ENCODE results near the gene TLE1. TPM values are rescaled to one million over a fixed set of nuclear protein-coding genes. Genes with fewer than 3 reads are reported as not detected.

Gene TLE1
- total and polyA plus RNA-seq, 2 of the 4 experiments (the other 2 are of a cell fraction), result 36.0 to 51.0 TPM

GRCh38 chr9:81596679-81597418, 92.5 kb downstream of the TLE1 start:
- Histone ChIP-seq H3K4me3 (ENCODE audit: insufficient read depth, low read depth, low read length) (no peak overlapping the region), H3K9ac (ENCODE audit: low read depth, low read length) (no peak overlapping the region), H3K27me3 (ENCODE audit: control insufficient read depth, insufficient read depth, low read length) (no peaks in the 10 kb centered on the region), H2BK15ac (ENCODE audit: low read depth, low read length) (no peak overlapping the region), H3K14ac (replicated peaks; ENCODE audit: low read depth, low read length) (no peak overlapping the region), H2AK9ac (replicated peaks; ENCODE audit: low read depth, low read length, poor library complexity) (no peak overlapping the region), H3K9me1 (ENCODE audit: insufficient read depth, low read length) (peaks cover 5% of the 10 kb centered on the region), H4K91ac (ENCODE audit: insufficient read depth, low read depth, low read length) (no peak overlapping the region), H3K79me1 (ENCODE audit: low read depth in 1 of 2, low read length in 2 of 2) (peaks cover 4 to 18% of the 10 kb centered on the region in 2 experiments), H3K4me1 (ENCODE audit: control insufficient read depth, insufficient read depth, low read length) (peaks cover 2% of the 10 kb centered on the region), H3K36me3 (ENCODE audit: control insufficient read depth, insufficient read depth, low read length) (peaks cover 38% of the 10 kb centered on the region), H2AFZ (replicated peaks; ENCODE audit: low read length, poor library complexity) (no peak overlapping the region), H2BK20ac (ENCODE audit: low read depth, low read length) (no peak overlapping the region; the same call in 1 of the 2 replicates), H3K23ac (ENCODE audit: low read depth, low read length) (no peak overlapping the region), H3K9me3 (ENCODE audit: control insufficient read depth, insufficient read depth, low read length) (no peaks in the 10 kb centered on the region), H3K4me2 (ENCODE audit: low read depth, low read length) (no peak overlapping the region), H2AK5ac (ENCODE audit: low read depth, low read length) (no peak overlapping the region), H3K56ac (ENCODE audit: extremely low read depth, insufficient read depth, low read length) (no peak overlapping the region), H2BK120ac (ENCODE audit: low read depth, low read length) (no peak overlapping the region), H4K8ac (ENCODE audit: low read depth in 2 of 2, low read length in 2 of 2) (no peak overlapping the region), H4K5ac (ENCODE audit: low read depth, low read length) (no peak overlapping the region), H3K18ac (ENCODE audit: low read depth, low read length) (no peak overlapping the region), H3K27ac (ENCODE audit: insufficient read depth, low read length) (no peak overlapping the region), H3K4ac (ENCODE audit: low read depth, low read length) (no peak overlapping the region), H2BK5ac (ENCODE audit: low read depth, low read length, poor library complexity, severe bottlenecking) (no peak overlapping the region), H4K20me1 (ENCODE audit: insufficient read depth, low read length) (0 out of 2 replicates have a peak, but pooled peaks cover under 1% of the 10 kb centered on the region)
- 80% methylated on average over 2 of the region's 13 CpGs; no CpG with 5 or more reads in 1 of the 2 experiments for WGBS, 2 experiments (ENCODE audit: extremely low coverage in 2 of 2, insufficient read length in 1 of 2)
- POLR2A ChIA-PET (ENCODE audit: unreplicated experiment), result no interaction called here
- DNase-seq (no peak), ATAC-seq (ENCODE audit: low read depth) (no peak)
- dilution Hi-C loops (cut with HindIII; ENCODE audit: low sequenced_read_pairs, unreplicated experiment), result no loop called here
- BruUV-seq (replicated peaks), result no TSS peak
- intact Hi-C loops (cut with micrococcal nuclease), result no loop called here
- TF ChIP-seq CHD1 (IDR thresholded peaks at IDR 0.05; ENCODE audit: low read depth, low read length) (no peak), NFE2L2 (IDR thresholded peaks at IDR 0.05; ENCODE audit: low read depth, low read length) (no peak), POLR2A (IDR thresholded peaks at IDR 0.05; ENCODE audit: low read depth, low read length) (no peak), MAFK (IDR thresholded peaks at IDR 0.05; ENCODE audit: low read depth, low read length) (no peak), MXI1 (IDR thresholded peaks at IDR 0.05; ENCODE audit: borderline replicate concordance, low read depth, low read length) (no peak), FOS (IDR thresholded peaks at IDR 0.05; ENCODE audit: low read depth, low read length) (no peak), RFX5 (IDR thresholded peaks at IDR 0.05; ENCODE audit: low read depth, low read length) (no peak), RAD21 (IDR thresholded peaks at IDR 0.05; ENCODE audit: low read length) (no peak), SMC3 (IDR thresholded peaks at IDR 0.05; ENCODE audit: low read depth, low read length) (no peak), MAZ (IDR thresholded peaks at IDR 0.05; ENCODE audit: borderline replicate concordance, low read depth, low read length) (no peak), RCOR1 (IDR thresholded peaks at IDR 0.05; ENCODE audit: insufficient replicate concordance, low read length) (no peak)
- TF ChIP-seq, protein P1, sequence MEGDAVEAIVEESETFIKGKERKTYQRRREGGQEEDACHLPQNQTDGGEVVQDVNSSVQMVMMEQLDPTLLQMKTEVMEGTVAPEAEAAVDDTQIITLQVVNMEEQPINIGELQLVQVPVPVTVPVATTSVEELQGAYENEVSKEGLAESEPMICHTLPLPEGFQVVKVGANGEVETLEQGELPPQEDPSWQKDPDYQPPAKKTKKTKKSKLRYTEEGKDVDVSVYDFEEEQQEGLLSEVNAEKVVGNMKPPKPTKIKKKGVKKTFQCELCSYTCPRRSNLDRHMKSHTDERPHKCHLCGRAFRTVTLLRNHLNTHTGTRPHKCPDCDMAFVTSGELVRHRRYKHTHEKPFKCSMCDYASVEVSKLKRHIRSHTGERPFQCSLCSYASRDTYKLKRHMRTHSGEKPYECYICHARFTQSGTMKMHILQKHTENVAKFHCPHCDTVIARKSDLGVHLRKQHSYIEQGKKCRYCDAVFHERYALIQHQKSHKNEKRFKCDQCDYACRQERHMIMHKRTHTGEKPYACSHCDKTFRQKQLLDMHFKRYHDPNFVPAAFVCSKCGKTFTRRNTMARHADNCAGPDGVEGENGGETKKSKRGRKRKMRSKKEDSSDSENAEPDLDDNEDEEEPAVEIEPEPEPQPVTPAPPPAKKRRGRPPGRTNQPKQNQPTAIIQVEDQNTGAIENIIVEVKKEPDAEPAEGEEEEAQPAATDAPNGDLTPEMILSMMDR (conservative IDR thresholded peaks at IDR 0.05; ENCODE audit: low read depth, low read length), result no peak
- TF ChIP-seq, protein P2, sequence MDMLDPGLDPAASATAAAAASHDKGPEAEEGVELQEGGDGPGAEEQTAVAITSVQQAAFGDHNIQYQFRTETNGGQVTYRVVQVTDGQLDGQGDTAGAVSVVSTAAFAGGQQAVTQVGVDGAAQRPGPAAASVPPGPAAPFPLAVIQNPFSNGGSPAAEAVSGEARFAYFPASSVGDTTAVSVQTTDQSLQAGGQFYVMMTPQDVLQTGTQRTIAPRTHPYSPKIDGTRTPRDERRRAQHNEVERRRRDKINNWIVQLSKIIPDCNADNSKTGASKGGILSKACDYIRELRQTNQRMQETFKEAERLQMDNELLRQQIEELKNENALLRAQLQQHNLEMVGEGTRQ (IDR thresholded peaks at IDR 0.05; ENCODE audit: low read depth, low read length), result no peak
- TF ChIP-seq, protein P3, sequence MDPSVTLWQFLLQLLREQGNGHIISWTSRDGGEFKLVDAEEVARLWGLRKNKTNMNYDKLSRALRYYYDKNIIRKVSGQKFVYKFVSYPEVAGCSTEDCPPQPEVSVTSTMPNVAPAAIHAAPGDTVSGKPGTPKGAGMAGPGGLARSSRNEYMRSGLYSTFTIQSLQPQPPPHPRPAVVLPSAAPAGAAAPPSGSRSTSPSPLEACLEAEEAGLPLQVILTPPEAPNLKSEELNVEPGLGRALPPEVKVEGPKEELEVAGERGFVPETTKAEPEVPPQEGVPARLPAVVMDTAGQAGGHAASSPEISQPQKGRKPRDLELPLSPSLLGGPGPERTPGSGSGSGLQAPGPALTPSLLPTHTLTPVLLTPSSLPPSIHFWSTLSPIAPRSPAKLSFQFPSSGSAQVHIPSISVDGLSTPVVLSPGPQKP (IDR thresholded peaks at IDR 0.05; ENCODE audit: borderline replicate concordance, low read depth, low read length), result no peak
- CTCF ChIA-PET, result no interaction called here
- in situ Hi-C loops (cut with MboI; ENCODE audit: low sequenced_read_pairs), result no loop called here

All from IMR-90 (cell line).